Epidermal melanocyte (primary cell): Measurements from ENCODE around the gene SEC14L2.
"Not testable (repeated sequence)": the region's sequence is repeated elsewhere in the genome, so short reads cannot be mapped to it uniquely, and the experiment has no call there.

Source experiments
- DNase-seq: peaks from one replicate; pipeline ENCODE4 v3.0.0; 2011; ENCODE audit warnings: low spot score; ENCODE audit not compliant: insufficient read length

The SEC14L2 gene

DNA sequence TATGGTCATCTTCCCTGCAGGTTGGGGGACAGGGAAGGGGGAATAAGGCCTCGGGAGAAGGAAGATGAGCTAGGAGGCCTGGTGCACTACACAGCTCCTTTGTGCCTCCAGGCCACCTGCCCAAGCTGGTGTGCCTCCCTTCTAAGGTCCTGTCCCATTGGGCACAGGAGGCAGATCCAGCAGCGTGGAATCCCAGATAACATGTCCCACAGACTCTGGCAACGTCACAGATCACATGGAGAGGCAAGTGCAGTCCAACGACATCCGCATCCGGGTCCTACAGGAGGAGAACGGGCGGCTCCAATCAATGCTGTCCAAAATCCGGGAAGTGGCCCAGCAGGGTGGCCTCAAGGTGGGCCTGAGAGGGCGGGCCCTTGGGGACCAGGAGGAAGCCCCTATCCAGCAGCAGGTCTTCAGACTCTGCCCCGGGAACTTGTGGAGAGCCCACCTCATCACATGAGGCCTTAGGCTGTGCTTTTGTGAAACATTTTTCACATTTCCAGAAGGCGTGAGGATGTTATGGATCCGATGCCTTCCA, 21.4 kb upstream of the SEC14L2 start:
- no peak for DNase-seq

DNA sequence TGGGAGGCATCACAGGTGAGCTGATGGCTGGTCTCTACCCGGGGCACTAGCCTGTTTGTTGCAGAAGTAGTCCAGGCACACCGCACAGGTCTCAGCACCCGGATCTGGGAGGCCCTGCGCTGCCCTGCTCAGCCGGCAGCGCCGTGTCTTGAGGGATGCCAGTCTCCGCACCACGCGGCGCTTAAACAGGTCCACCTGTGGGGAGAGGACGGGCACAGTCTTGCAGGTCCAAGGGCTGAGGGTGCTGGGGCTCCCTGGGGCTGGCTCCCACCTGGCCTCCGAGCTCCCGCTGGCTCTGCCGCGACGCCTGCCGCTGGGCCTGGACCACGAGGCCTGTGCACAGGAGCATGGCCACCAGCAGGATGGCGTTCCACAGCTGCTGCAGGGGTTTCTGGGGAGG, 16.8 kb upstream of the SEC14L2 start:
- no peak for DNase-seq

GRCh38 chr22:30381264-30381663, 15.6 kb upstream of the SEC14L2 start:
- DNase-seq: no peak

GRCh38 chr22:30382340-30382739, 14.5 kb upstream of the SEC14L2 start:
- DNase-seq: no peak

GRCh38 chr22:30383061-30383460, 13.8 kb upstream of the SEC14L2 start:
- DNase-seq: no peak

DNA sequence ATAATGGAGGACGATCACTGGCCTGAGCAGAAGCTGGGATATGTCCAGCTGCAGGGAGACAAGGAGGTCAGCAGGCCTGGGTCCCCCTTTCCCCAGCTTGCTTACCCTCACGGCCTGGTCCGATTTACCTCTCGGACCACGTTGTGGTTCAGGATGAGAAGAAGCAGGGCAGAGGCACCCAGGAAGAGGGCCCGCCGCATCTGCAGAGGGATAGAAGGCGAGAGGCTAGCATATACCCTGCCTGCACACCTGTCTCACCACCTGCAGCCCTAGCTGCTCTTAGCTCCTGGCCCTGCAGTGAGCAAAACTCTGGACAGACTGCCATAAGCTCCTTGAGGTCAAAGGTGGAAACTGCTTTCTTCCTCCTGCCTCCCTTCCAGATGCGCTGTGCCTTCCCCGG, 10.9 kb upstream of the SEC14L2 start:
- no peak for DNase-seq

GRCh38 chr22:30386608-30386959, 10.2 kb upstream of the SEC14L2 start:
- no peak for DNase-seq

- peak; percentile 89 for DNase-seq
Observed at GRCh38 chr22:30386960-30387827, 9.6 kb upstream of the SEC14L2 start, which contains the start of gene RNF215. TSS of gene RNF215 (minus strand) at chr22:30387411. CDS start at chr22:30387313, 98 bp downstream.

GRCh38 chr22:30390974-30391691, 5.7 kb upstream of the SEC14L2 start:
- DNase-seq: no peak

DNA sequence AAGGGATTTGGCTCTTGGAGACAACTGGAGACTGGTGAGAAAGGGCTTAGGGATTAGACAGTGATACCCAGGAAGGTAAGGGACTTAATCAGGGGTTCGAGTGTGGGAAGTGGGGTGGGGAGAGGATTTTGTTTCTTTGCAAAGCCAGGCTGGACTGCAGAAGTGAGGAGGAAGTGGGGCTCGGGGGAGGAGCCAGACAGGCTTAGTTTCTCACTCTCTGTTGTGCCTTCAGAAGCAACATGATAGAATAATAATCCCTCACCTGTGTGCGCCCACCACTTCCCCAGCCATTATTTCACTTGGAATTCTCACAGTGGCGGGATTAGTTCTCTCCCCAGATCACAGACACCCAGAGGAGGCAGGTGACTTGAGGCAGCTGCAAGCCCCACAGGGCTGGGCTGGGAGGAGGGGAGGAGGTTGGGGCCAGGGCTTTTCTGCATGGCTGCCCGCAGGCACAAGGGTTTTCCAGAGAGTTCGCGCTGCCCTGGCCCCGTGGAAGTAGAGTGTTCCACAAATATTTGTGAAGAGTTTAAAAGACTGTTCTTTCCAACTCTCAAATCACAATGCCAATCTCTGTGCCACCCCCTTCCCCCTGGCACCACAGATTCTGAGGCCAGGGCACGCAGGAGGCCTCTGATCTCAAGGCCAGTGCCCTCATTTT, 4.0 kb upstream of the SEC14L2 start:
- DNase-seq: no peak

DNA sequence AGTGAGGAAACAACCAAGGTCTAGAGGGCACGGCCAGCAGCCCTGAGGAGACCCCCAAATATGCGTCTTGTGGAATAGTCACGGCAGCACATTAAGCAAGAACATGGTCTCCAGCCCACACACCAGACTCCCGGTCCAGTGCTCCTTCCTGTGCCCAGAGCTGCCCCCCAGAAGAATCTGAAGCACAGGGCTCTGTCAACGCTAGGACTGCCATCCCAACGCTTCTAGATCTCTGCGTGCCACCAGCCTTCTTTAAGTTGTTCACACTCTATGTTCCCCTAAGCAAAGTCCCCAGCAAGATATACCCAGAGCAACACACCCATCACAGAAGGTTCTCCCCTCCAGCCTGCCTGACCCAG, 3.5 kb upstream of the SEC14L2 start:
- DNase-seq: no peak

DNA sequence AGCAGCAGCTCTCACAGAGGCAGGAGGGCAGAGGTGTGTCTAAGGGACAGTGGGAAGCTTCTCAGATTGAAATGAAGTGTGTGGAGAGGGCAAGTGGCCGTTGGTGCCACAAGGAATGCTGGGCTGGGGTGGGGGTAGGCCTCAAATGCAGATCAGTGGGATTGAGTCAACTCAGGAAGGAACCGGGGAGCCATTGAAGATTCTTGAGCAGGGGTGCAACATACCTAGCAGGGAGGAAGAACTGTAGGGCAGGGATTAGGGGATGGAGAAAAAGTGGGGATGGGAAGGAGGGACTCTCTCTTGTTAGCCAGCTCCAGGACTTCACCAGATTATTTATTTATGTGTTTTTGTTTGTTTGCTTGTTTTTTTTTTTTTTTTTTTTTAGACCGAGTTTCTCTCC, 2.9 kb upstream of the SEC14L2 start:
- DNase-seq: no peak

DNA sequence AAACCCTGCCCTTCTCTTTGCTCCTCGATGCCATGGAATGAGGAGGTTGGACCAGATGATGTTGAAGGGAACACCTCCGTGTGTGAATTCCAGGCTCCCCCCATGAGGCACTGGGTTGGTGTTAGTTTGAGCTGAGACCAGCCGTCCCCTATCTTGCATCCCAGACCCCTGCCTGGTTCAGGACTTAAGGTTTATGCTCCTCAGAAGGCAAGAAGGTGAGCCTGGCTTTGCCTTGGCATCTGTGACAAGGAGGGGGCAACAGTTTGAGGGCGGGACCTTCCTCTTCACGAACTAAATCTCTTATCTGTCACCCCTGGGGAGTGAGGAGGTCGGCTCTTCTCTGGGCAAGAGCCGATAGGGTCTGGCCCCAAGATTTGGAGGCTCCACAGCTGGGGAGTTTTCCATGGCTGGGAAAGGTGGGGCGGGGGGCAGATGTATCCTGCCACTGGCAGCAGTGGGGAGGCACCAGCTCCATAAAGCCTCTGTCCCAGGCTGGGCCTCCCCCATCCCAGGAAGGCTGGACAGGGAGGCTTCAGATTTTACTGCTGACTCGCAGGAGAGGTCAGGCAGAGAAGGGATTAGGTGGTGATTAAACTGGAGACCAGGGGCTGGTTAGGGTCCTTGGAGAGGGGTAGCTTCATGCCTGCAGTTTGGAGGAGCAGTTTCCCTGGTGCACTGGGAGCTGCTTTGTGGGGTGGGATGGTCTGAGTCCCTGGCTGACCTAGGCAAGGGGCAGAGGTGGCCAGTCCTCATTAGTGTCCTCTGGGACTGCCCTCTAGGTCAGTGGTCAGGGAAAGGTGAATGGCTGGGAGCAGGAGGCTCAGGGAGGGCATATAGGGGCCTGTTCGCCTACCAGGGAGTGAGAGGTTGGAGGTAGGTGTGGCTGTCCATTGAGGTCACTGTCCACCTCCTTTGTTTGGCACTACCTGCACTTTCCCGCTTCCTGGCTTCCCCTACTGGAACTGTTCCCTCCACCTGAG, 1.1 kb downstream of the SEC14L2 start:
- no peak for DNase-seq

DNA sequence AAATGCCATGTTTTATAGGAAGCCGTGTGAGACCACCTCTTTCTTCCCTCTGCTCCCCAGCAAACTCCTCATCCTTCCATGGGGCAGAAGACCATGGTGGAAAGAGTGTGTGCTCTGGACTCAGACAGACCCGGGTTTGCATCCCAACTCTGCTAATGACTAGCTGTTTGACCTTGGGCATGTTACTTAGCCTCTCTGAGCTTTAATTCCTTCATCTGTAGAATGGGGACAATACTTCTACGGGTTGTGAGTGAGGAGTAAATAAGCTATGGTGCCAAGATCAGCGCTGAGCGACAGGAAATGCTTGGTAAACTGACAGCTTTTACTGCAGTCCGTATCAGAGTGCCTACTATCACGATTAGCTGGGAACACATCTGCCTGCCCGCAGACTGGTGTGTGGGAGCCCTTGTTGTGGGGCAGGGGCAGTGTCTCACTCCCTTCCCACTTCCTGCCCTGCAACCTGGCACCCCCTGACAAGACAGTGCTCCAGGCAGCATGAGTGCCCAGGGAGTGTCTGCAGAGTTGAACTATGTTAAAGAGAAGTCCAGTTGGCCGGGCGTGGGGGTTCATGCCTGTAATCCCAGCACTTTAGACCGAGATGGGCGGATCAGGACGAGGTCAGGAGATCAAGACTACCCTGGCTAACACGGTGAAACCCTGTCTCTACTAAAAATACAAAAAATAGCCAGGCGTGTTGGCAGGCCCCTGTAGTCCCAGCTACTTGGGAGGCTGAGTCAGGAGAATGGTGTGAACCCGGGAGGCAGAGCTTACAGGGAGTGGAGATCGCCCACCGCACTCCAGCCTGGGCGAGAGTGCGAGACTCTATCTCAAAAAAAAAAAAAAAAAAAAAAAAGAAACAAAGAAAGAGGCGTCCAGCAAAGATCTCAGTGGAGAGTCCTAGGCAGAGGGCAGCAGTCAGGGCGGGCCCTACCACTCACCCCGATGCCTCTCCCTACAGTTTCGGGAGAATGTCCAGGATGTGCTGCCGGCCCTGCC, 2.2 kb downstream of the SEC14L2 start:
- no peak for DNase-seq

GRCh38 chr22:30399718-30400117, 2.9 kb downstream of the SEC14L2 start:
- no peak for DNase-seq

DNA sequence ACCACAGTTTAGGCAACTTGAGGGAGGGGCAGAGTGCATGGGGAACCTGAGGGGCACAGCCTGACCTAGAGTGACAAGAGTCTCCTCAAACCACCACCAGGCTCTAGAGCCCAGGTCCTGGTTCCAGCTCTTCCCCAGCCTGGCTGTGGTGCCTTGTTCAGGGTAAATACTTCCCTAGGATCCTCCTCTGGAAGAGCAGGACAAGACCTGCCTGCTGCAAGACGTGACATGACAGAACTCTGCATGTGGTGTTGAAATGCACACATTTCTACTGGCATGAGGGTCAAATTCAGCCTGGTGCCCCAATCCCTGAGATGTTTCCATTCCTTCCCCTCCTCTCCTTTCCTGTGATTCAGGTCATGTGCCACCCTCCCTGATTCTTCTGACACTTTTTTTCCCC, 3.3 kb downstream of the SEC14L2 start:
- no peak for DNase-seq

DNA sequence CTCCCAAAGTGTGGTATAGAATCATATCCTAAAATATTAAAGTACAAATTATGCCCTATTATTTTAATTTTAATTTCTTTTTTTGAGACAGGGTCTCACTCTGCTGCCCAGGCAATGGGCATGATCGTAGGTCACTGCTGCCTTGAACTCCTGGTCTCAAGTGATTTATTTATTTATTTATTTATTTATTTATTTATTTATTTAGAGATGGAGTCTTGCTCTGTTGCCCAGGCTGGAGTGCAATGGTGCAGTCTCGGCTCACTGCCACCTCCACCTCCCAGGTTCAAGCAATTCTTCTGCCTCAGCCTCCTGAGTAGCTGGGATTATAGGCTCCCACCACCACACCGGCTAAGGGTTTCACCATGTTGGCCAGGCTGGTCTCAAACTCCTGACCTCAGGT, 4.2 kb downstream of the SEC14L2 start:
- DNase-seq: not testable (repeated sequence)

DNA sequence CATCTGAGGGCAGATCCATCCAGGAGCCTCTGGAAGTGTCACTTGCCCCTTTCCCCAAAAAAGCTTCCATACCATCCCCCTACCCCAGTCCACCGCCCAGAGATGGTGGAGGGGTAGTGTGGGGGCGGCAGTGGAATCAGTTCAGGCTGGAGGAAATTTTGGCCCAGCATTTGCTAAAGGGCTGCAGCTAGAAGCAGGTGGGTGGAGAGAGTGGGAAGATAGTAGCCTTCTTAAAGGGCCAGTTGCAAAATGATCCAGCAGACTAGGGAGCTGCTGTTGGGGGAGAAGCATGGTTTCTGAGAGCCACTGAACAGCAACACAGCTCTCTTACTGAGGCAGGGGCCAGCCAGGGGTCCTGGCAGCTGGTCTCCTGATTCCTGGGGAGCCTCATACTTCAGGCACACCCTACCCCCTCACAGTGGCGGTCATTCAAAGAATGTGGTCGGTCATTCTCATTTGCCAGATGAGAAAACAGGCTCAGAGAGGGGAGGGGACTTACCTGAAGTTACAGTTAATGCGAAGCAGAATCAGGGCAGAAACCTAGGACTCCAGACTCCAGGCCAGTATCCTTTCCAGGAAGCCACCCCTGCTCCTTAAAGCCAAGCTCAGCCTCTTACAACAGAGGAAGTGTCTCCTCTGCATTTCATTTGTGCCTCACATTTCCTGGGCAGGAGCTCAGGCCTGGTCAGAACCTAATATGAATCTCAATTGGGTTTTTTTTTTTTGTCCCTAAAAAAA, 5.4 kb downstream of the SEC14L2 start:
- DNase-seq: no peak

GRCh38 chr22:30402766-30403104, 5.9 kb downstream of the SEC14L2 start:
- not testable (repeated sequence) for DNase-seq
